Measurements from ENCODE around the gene ANTXR1. TPM values are rescaled to one million over a fixed set of nuclear protein-coding genes. Genes with fewer than 3 reads are reported as not detected.

ANTXR1 gene
- total RNA-seq, 4 donors from 2014 or later: 52.8 to 116 (median 98.9) TPM

GRCh38 chr2:69034845-69035244 lies 21.9 kb downstream of the ANTXR1 start:
- no peak for ATAC-seq
- Histone ChIP-seq H3K4me1 (peaks cover 4 to 70% (median 15%) of the 10 kb centered on the region in 3 donors), H3K27me3 (no peaks in the 10 kb centered on the region), H3K27ac (no peak overlapping the region), H3K9me3 (no peaks in the 10 kb centered on the region), H3K4me3 (no peak overlapping the region), H3K36me3 (no peaks in the 10 kb centered on the region)
- TF ChIP-seq POLR2A (IDR thresholded peaks at IDR 0.05): no peak
- TF ChIP-seq EP300 (IDR thresholded peaks at IDR 0.05): no peak
- no peak for TF ChIP-seq CTCF (IDR thresholded peaks at IDR 0.05)
- TF ChIP-seq POLR2AphosphoS5 (IDR thresholded peaks at IDR 0.05): no peak
- WGBS, 2 donors (ENCODE audit: low coverage in 1 of 2): no CpG with 5 or more reads among the region's 3 CpGs

- H3K36me3 ChIP-seq: peaks cover 0 to 17% of the 10 kb centered on the region in 2 donors
- TF ChIP-seq EP300 (IDR thresholded peaks at IDR 0.05) (no peak), CTCF (IDR thresholded peaks at IDR 0.05) (no peak)
- no peak overlapping the region for H3K27ac ChIP-seq
- ATAC-seq: no peak
- peaks cover 0 to 71% (median 10%) of the 10 kb centered on the region in 3 donors for H3K4me1 ChIP-seq
- WGBS, 2 donors (ENCODE audit: low coverage in 1 of 2): 100% methylated on average over 3 of the region's 4 CpGs; no CpG with 5 or more reads in 1 of the 2 donors
- no peak overlapping the region for H3K4me3 ChIP-seq
- H3K9me3 ChIP-seq: no peaks in the 10 kb centered on the region
- no peaks in the 10 kb centered on the region for H3K27me3 ChIP-seq
Observed at GRCh38 chr2:69036926-69037325, 23.9 kb downstream of the ANTXR1 start.

GRCh38 chr2:69041214-69041613 lies 28.2 kb downstream of the ANTXR1 start:
- Histone ChIP-seq H3K27ac (peak overlapping the region in 2 of 4 donors; percentile 20 to 44), H3K36me3 (peaks cover 0 to 51% of the 10 kb centered on the region in 2 donors), H3K4me3 (no peak overlapping the region), H3K9me3 (no peaks in the 10 kb centered on the region), H3K4me1 (peaks cover 0 to 39% (median 3%) of the 10 kb centered on the region in 3 donors), H3K27me3 (no peaks in the 10 kb centered on the region)
- 59 to 81% methylated on average over 2 to 4 of the region's 4 CpGs for WGBS, 2 donors (ENCODE audit: low coverage in 1 of 2)
- TF ChIP-seq CTCF (IDR thresholded peaks at IDR 0.05): no peak
- TF ChIP-seq POLR2AphosphoS5 (IDR thresholded peaks at IDR 0.05): no peak
- no peak for TF ChIP-seq POLR2A (IDR thresholded peaks at IDR 0.05)
- no peak for TF ChIP-seq EP300 (IDR thresholded peaks at IDR 0.05)
- ATAC-seq: no peak

- TF ChIP-seq EP300 (IDR thresholded peaks at IDR 0.05) (no peak), POLR2AphosphoS5 (IDR thresholded peaks at IDR 0.05) (no peak), CTCF (IDR thresholded peaks at IDR 0.05) (no peak), POLR2A (IDR thresholded peaks at IDR 0.05) (no peak)
- H3K27ac ChIP-seq: no peak overlapping the region
Observed at GRCh38 chr2:69043736-69044400, 30.9 kb downstream of the ANTXR1 start.

GRCh38 chr2:69046221-69046662 lies 33.3 kb downstream of the ANTXR1 start:
- H3K9me3 ChIP-seq: no peaks in the 10 kb centered on the region
- ATAC-seq: no peak
- H3K36me3 ChIP-seq: peaks cover 0 to 40% of the 10 kb centered on the region in 2 donors
- no peaks in the 10 kb centered on the region for H3K27me3 ChIP-seq
- no peak for TF ChIP-seq POLR2A (IDR thresholded peaks at IDR 0.05)
- TF ChIP-seq POLR2AphosphoS5 (IDR thresholded peaks at IDR 0.05): no peak
- no peak for TF ChIP-seq EP300 (IDR thresholded peaks at IDR 0.05)
- no peak for TF ChIP-seq CTCF (IDR thresholded peaks at IDR 0.05)
- peak overlapping the region in 2 of 4 donors; percentile 21 to 31 for H3K27ac ChIP-seq
- peaks cover 0 to 17% (median 7%) of the 10 kb centered on the region in 3 donors for H3K4me1 ChIP-seq
- 0 to 29% methylated on average over 1 of the region's 1 CpG for WGBS, 2 donors (ENCODE audit: low coverage in 1 of 2)
- H3K4me3 ChIP-seq: no peak overlapping the region

More at GRCh38 chr2:69043736-69044400, 30.9 kb downstream of the ANTXR1 start:
- WGBS, 2 donors (ENCODE audit: low coverage in 1 of 2): 72 to 86% methylated on average over 8 to 9 of the region's 9 CpGs
- ATAC-seq: no peak
- no peaks in the 10 kb centered on the region for H3K27me3 ChIP-seq
- no peak overlapping the region for H3K4me3 ChIP-seq
- peaks cover 0 to 29% (median 7%) of the 10 kb centered on the region in 3 donors for H3K4me1 ChIP-seq
- peaks cover 0 to 51% of the 10 kb centered on the region in 2 donors for H3K36me3 ChIP-seq
- H3K9me3 ChIP-seq: no peaks in the 10 kb centered on the region

All from gastroesophageal sphincter (tissue), 4 donors.